A673 (cell line): Measurements from ENCODE around the gene GET4. TPM values are rescaled to one million over a fixed set of nuclear protein-coding genes. Genes with fewer than 3 reads are reported as not detected.

Experiments used
- BruUV-seq: library from RNA; stranded (reverse); fragments of 400-500 nt; replicated peaks from 2 replicates; lab custom pipeline; 2021; lab: Mats Ljungman, UMichigan
- CTCF ChIA-PET: fragments of 300-600 bp; sonication (Branson Sonifier 250); formaldehyde crosslinking; loops from one replicate; lab custom pipeline; 2022; ENCODE audit warnings: antibody characterized with exemption; lab: Charles Lee
- POLR2A ChIA-PET: fragments of 300-600 bp; sonication (Branson Sonifier 250); formaldehyde crosslinking; loops from one replicate; lab custom pipeline; 2022; ENCODE audit warnings: antibody characterized with exemption; ENCODE audit not compliant: low non-redundant PET; lab: Charles Lee
- DNase-seq: peaks from one replicate; pipeline ENCODE4 v3.0.0-alpha.2; 2015; ENCODE audit warnings: low spot score
- H3K27ac ChIP-seq: fragments of 200-600 bp; sonication (generic); 2 replicates; pipeline ENCODE4 v1.5.1; 2016; ENCODE audit warnings: mixed run types, low read depth, mild to moderate bottlenecking, mixed read lengths, antibody characterized with exemption, low read length; ENCODE audit not compliant: poor library complexity, severe bottlenecking
- H3K27me3 ChIP-seq: fragments of 200-600 bp; sonication (generic); replicated peaks from 2 replicates; pipeline ENCODE4 v1.6.1; 2017; ENCODE audit warnings: mixed run types, low read depth, mild to moderate bottlenecking, mixed read lengths, antibody characterized with exemption, low read length; ENCODE audit not compliant: insufficient read depth, poor library complexity
- H3K36me3 ChIP-seq: fragments of 200-600 bp; sonication (generic); 2 replicates; pipeline ENCODE4 v1.6.1; 2016; ENCODE audit warnings: mixed run types, mild to moderate bottlenecking, mixed read lengths, antibody characterized with exemption, low read length; ENCODE audit not compliant: insufficient read depth, poor library complexity, severe bottlenecking
- H3K4me1 ChIP-seq: fragments of 200-600 bp; sonication (generic); 2 replicates; pipeline ENCODE4 v1.6.1; 2017; ENCODE audit warnings: mixed run types, mild to moderate bottlenecking, mixed read lengths, antibody characterized with exemption, low read length; ENCODE audit not compliant: insufficient read depth, poor library complexity, severe bottlenecking
- H3K4me3 ChIP-seq: fragments of 200-600 bp; sonication (generic); 2 replicates; pipeline ENCODE4 v1.5.1; 2016; ENCODE audit warnings: low read depth, mixed run types, mild to moderate bottlenecking, mixed read lengths, low read length; ENCODE audit not compliant: poor library complexity, severe bottlenecking
- H3K9me3 ChIP-seq: fragments of 200-600 bp; sonication (generic); 2 replicates; pipeline ENCODE4 v1.6.1; 2016; ENCODE audit warnings: mixed run types, low read depth, mild to moderate bottlenecking, mixed read lengths, antibody characterized with exemption, low read length; ENCODE audit not compliant: poor library complexity, severe bottlenecking
- CTCF ChIP-seq: fragments of 300-800, 200-600 bp; sonication (generic); conservative IDR thresholded peaks from 2 replicates; pipeline ENCODE4 v1.5.1; 2017; ENCODE audit warnings: low read depth, mild to moderate bottlenecking, antibody characterized with exemption, low read length, moderate library complexity, mixed read lengths
- EZH2 ChIP-seq: fragments of 200-600 bp; sonication (generic); IDR thresholded peaks from 2 replicates; pipeline ENCODE4 v1.6.1; 2017; ENCODE audit warnings: borderline replicate concordance, low read depth, mild to moderate bottlenecking, mixed read lengths, antibody characterized with exemption, low read length; ENCODE audit not compliant: poor library complexity, severe bottlenecking
- intact Hi-C: fragments of 100-400 bp; cut with micrococcal nuclease; formaldehyde crosslinking; loops from one replicate; pipeline ENCODE4 v1.10.0; 2022; ENCODE audit not compliant: unreplicated experiment
- total RNA-seq: library from RNA; stranded (reverse); gene quantifications from 2 replicates; pipeline ENCODE4 v1.2.3, GENCODE V29; 2021

GET4 gene
- total RNA-seq, 1 experiment from 2014 or later, result 49.7 TPM

GRCh38 chr7:945147-945555, 68.8 kb downstream of the GET4 start:
- Histone ChIP-seq H3K27me3 (peaks cover 11% of the 10 kb centered on the region), H3K4me3 (no peak overlapping the region), H3K9me3 (no peaks in the 10 kb centered on the region), H3K27ac (no peak overlapping the region), H3K36me3 (no peaks in the 10 kb centered on the region), H3K4me1 (no peaks in the 10 kb centered on the region)
- intact Hi-C loops, result no loop called here
- ChIA-PET POLR2A (no interaction called here), CTCF (interaction anchor here (0.5 kb wide), 1 partner anchor 159 kb away, joined by 4 read pairs; no protein-coding TSS in a partner anchor)
- no peak for TF ChIP-seq EZH2
- TF ChIP-seq CTCF, result no peak
- no TSS peak for BruUV-seq
- DNase-seq, result no peak

- Histone ChIP-seq H3K27me3 (peaks cover 11% of the 10 kb centered on the region), H3K4me3 (no peak overlapping the region), H3K27ac (no peak overlapping the region), H3K9me3 (no peaks in the 10 kb centered on the region), H3K4me1 (no peaks in the 10 kb centered on the region), H3K36me3 (no peaks in the 10 kb centered on the region)
- intact Hi-C loops, result no loop called here
- CTCF ChIA-PET, result interaction anchor here (0.5 kb wide), 1 partner anchor 159 kb away, joined by 4 read pairs; no protein-coding TSS in a partner anchor
- POLR2A ChIA-PET, result no interaction called here
- TF ChIP-seq EZH2 (no peak), CTCF (no peak)
- DNase-seq, result no peak
- BruUV-seq, result no TSS peak
Measured at GRCh38 chr7:945556-946255, 69.4 kb downstream of the GET4 start.

Other genes with a start within 250 kb of the GET4 start
- 74.4 and 78.1 TPM in 2 replicates for gene DNAAF5, start 149.9 kb upstream of the GET4 start, total RNA-seq
- gene PRKAR1B, start 149.3 kb upstream of the GET4 start, total RNA-seq, result 27.2 and 29.0 TPM in 2 replicates
- 189 and 203 TPM in 2 replicates for gene SUN1, start 44.1 kb upstream of the GET4 start, total RNA-seq
- 16.4 and 18.6 TPM in 2 replicates for gene ADAP1, start 78.1 kb downstream of the GET4 start, total RNA-seq
- 17.6 and 18.8 TPM in 2 replicates for gene COX19, start 99.0 kb downstream of the GET4 start, total RNA-seq
- gene CYP2W1, start 106.6 kb downstream of the GET4 start, total RNA-seq, result not detected in 2 replicates
- gene GPR146, start 168.0 kb downstream of the GET4 start, total RNA-seq, result 0.95 and 2.4 TPM in 2 replicates
- 0.37 and 0.63 TPM in 2 replicates for gene GPER1, start 211.6 kb downstream of the GET4 start, total RNA-seq